Keratinocyte (primary cell): ENCODE data around the gene PCDHGC5. TPM values are rescaled to one million over a fixed set of nuclear protein-coding genes. Genes with fewer than 3 reads are reported as not detected.

Experiments used
- DNase-seq: peaks from one replicate; pipeline ENCODE4 v3.0.0-alpha.2; 2011; ENCODE audit warnings: low read depth, missing footprints, low spot score
- FAIRE-seq: peaks from 2 replicates; lab custom pipeline; 2011; peaks lifted over from hg19 to GRCh38; lab: Jason Lieb, UNC
- H2AFZ ChIP-seq: 2 replicates; pipeline ENCODE4 v1.6.0; 2012; ENCODE audit warnings: low read length, control low read depth, inconsistent platforms; ENCODE audit not compliant: control insufficient read depth
- H3K27ac ChIP-seq: 2 replicates; pipeline ENCODE4 v1.5.1; 2011; ENCODE audit warnings: low read length; ENCODE audit not compliant: control insufficient read depth, insufficient read depth
- H3K27me3 ChIP-seq: 3 replicates; pipeline ENCODE4 v1.6.0; 2011; ENCODE audit warnings: low read length; ENCODE audit not compliant: control insufficient read depth, insufficient read depth; ENCODE audit errors: extremely low read depth
- H3K36me3 ChIP-seq, 2 experiments: 2 replicates in 1 of 2; 3 replicates in 1 of 2; pipeline ENCODE4 v1.5.1; 2011; ENCODE audit warnings: low read length in 2 of 2, mild to moderate bottlenecking in 1 of 2; ENCODE audit not compliant: control insufficient read depth in 2 of 2, insufficient read depth in 2 of 2; ENCODE audit errors: extremely low read depth in 1 of 2
- H3K4me1 ChIP-seq: 3 replicates; pipeline ENCODE4 v1.5.1; 2011; ENCODE audit warnings: low read length; ENCODE audit not compliant: control insufficient read depth, insufficient read depth; ENCODE audit errors: extremely low read depth
- H3K4me2 ChIP-seq: 3 replicates; pipeline ENCODE4 v1.6.0; 2011; ENCODE audit warnings: low read depth, low read length; ENCODE audit not compliant: control insufficient read depth, insufficient read depth; ENCODE audit errors: extremely low read depth
- H3K4me3 ChIP-seq, 3 experiments: fragments of 200-600 bp in 1 of 3; sonication (generic) in 1 of 3; 2 replicates in 2 of 3; 3 replicates in 1 of 3; pipeline ENCODE4 v1.5.1; 2011 to 2016; ENCODE audit warnings: low read length in 3 of 3, mild to moderate bottlenecking in 3 of 3, control low read depth in 2 of 3, inconsistent platforms in 1 of 3, low read depth in 1 of 3, mixed read lengths in 1 of 3, mixed run types in 1 of 3, moderate library complexity in 1 of 3; ENCODE audit not compliant: control insufficient read depth in 2 of 3, insufficient read depth in 2 of 3; ENCODE audit errors: extremely low read depth in 1 of 3
- H3K79me2 ChIP-seq: 2 replicates; pipeline ENCODE4 v1.6.0; 2012; ENCODE audit warnings: low read length; ENCODE audit not compliant: control insufficient read depth, insufficient read depth
- H3K9ac ChIP-seq: 3 replicates; pipeline ENCODE4 v1.6.0; 2011; ENCODE audit warnings: low read length; ENCODE audit not compliant: control insufficient read depth, insufficient read depth; ENCODE audit errors: extremely low read depth
- H3K9me1 ChIP-seq: 3 replicates; pipeline ENCODE4 v1.6.0; 2011; ENCODE audit warnings: low read length; ENCODE audit not compliant: control insufficient read depth, insufficient read depth; ENCODE audit errors: extremely low read depth
- H3K9me3 ChIP-seq: 2 replicates; pipeline ENCODE4 v1.5.1; 2012; ENCODE audit warnings: low read depth, low read length; ENCODE audit not compliant: control insufficient read depth
- H4K20me1 ChIP-seq: 3 replicates; pipeline ENCODE4 v1.6.0; 2011; ENCODE audit warnings: low read length; ENCODE audit not compliant: control insufficient read depth, insufficient read depth; ENCODE audit errors: extremely low read depth
- CTCF ChIP-seq, 3 experiments: IDR thresholded peaks in 1 of 3; conservative IDR thresholded peaks in 1 of 3; optimal IDR thresholded peaks in 1 of 3; 2 replicates in 2 of 3; 3 replicates in 1 of 3; pipeline versions ENCODE3 to v1.5.1; 2011; ENCODE audit warnings: low read length in 3 of 3, mild to moderate bottlenecking in 3 of 3, moderate library complexity in 2 of 3, control low read depth in 1 of 3, inconsistent platforms in 1 of 3; ENCODE audit not compliant: insufficient read depth in 2 of 3; ENCODE audit errors: extremely low read depth in 1 of 3
- EZH2 ChIP-seq: IDR thresholded peaks from one replicate; pipeline ENCODE4 v1.6.1; 2012; ENCODE audit warnings: inconsistent platforms, mild to moderate bottlenecking, low read length, moderate library complexity
- dilution Hi-C: fragments of 300-500 bp; cut with MboI; formaldehyde crosslinking; loops from one replicate; pipeline ENCODE4 v1.7.0; 2020; ENCODE audit warnings: low sequenced_read_pairs; ENCODE audit not compliant: extremely low pct_ligation_motif_present
- polyA plus RNA-seq, 5 experiments: library from polyadenylated mRNA; depleted of rRNA in 3 of 5; stranded (reverse) in 3 of 5; stranded (forward) in 1 of 5; unstranded in 1 of 5; fragments of >200 nt; gene quantifications; 1 replicate in 1 of 5; 2 replicates in 3 of 5; 3 replicates in 1 of 5; pipeline versions ENCODE4 v1.2.1 to v1.2.3, GENCODE V29; 2011 to 2012; ENCODE audit warnings: missing spikeins in 2 of 5, low read depth in 1 of 5, low replicate concordance in 1 of 5

PCDHGC5 gene
- polyA plus RNA-seq, 1 donor (not counting 4 experiments of a cell fraction or from before 2014, with no cell fraction given) = 0.77 TPM

GRCh38 chr5:141521244-141521781, 32.4 kb downstream of the PCDHGC5 start:
- peaks cover 21 to 57% of the 10 kb centered on the region in 2 experiments for H3K36me3 ChIP-seq
- H3K27ac ChIP-seq = peak overlapping the region; percentile 88
- H3K9ac ChIP-seq = peak overlapping the region; percentile 65
- H3K9me3 ChIP-seq = no peaks in the 10 kb centered on the region
- H2AFZ ChIP-seq = no peak overlapping the region
- H3K79me2 ChIP-seq = no peaks in the 10 kb centered on the region
- peaks cover 51% of the 10 kb centered on the region for H3K4me1 ChIP-seq
- FAIRE-seq = peak; percentile 99
- no peaks in the 10 kb centered on the region for H3K27me3 ChIP-seq
- H3K4me2 ChIP-seq = peak overlapping the region; percentile 23
- no peaks in the 10 kb centered on the region for H4K20me1 ChIP-seq
- no peak for TF ChIP-seq CTCF (optimal IDR thresholded peaks at IDR 0.05 in 1 of 3, IDR thresholded peaks at IDR 0.05 in 1 of 3, conservative IDR thresholded peaks at IDR 0.05 in 1 of 3; ENCODE audit: extremely low read depth in 1 of 3, insufficient read depth in 2 of 3, low read length in 3 of 3)
- no peak for TF ChIP-seq EZH2
- H3K9me1 ChIP-seq = no peaks in the 10 kb centered on the region
- peak; percentile 96 for DNase-seq
- no peak overlapping the region for H3K4me3 ChIP-seq
- dilution Hi-C loops = no loop called here

DNA sequence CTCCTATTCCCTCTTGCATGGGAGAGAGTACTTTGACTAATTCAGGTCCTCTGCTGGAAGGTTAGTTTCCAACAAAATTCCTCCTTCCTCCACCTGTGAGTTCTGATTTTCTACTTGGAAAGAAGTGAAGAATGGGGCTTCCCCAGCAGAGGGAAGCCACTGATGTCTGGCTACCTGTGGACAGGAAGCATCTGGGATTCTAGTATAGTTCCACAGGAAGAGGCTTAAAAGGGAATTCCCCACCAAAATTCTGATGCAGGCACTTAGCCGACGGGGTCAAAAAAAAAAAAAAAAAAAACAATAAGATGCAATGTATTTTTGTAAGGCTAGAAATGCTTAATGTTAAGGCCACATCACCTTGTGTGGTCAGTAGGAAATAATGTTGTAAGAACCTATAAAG, 33.4 kb downstream of the PCDHGC5 start:
- Histone ChIP-seq H3K4me2 (peak overlapping the region; percentile 9), H3K36me3 (peaks cover 23 to 56% of the 10 kb centered on the region in 2 experiments), H3K9ac (peak overlapping the region; percentile 65), H3K79me2 (no peaks in the 10 kb centered on the region), H3K9me1 (no peaks in the 10 kb centered on the region), H3K4me3 (no peak overlapping the region), H3K27ac (peak overlapping the region; percentile 88), H2AFZ (no peak overlapping the region), H3K9me3 (no peaks in the 10 kb centered on the region), H4K20me1 (no peaks in the 10 kb centered on the region), H3K27me3 (no peaks in the 10 kb centered on the region), H3K4me1 (peaks cover 51% of the 10 kb centered on the region)
- TF ChIP-seq EZH2 (no peak), CTCF (optimal IDR thresholded peaks at IDR 0.05 in 1 of 3, IDR thresholded peaks at IDR 0.05 in 1 of 3, conservative IDR thresholded peaks at IDR 0.05 in 1 of 3; ENCODE audit: extremely low read depth in 1 of 3, insufficient read depth in 2 of 3, low read length in 3 of 3) (no peak)
- no peak for FAIRE-seq
- no peak for DNase-seq
- dilution Hi-C loops = no loop called here
